Esophagus squamous epithelium (tissue), 5 donors: Measurements from ENCODE around the gene F5. TPM values are rescaled to one million over a fixed set of nuclear protein-coding genes. Genes with fewer than 3 reads are reported as not detected.

Source experiments
- DNase-seq: peaks from one replicate; lab custom pipeline; 2025; lab: John Stamatoyannopoulos, UW
- H3K27ac ChIP-seq, 4 donors: fragments of 200-600 bp; sonication (generic); one replicate each; pipeline ENCODE4 v1.5.1; 2016 to 2019; ENCODE audit warnings: mild to moderate bottlenecking in 1 of 4
- H3K27me3 ChIP-seq, 4 donors: fragments of 200-600 bp; sonication (generic); 1 replicate in 3 of 4; 2 replicates in 1 of 4; pipeline versions ENCODE4 v1.5.1 to v1.6.0; 2017 to 2021; ENCODE audit warnings: antibody characterized with exemption in 1 of 4
- H3K36me3 ChIP-seq, 3 donors: fragments of 200-600 bp; sonication (generic); one replicate each; pipeline ENCODE4 v1.5.1; 2016 to 2019
- H3K4me1 ChIP-seq, 3 donors: fragments of 200-600 bp; sonication (generic); one replicate each; pipeline ENCODE4 v1.5.1; 2017 to 2019
- H3K4me3 ChIP-seq, 4 donors: fragments of 200-600 bp; sonication (generic); 1 replicate in 3 of 4; 2 replicates in 1 of 4; pipeline ENCODE4 v1.5.1; 2016 to 2019; ENCODE audit warnings: mild to moderate bottlenecking in 2 of 4, moderate library complexity in 1 of 4
- H3K9me3 ChIP-seq, 3 donors: fragments of 200-600 bp; sonication (generic); one replicate each; pipeline ENCODE4 v1.5.1; 2016 to 2019
- POLR2A ChIP-seq, 4 donors: fragments of 450-650 bp; IDR thresholded peaks; one replicate each; pipeline ENCODE4 v1.6.1; 2017; ENCODE audit warnings: antibody characterized with exemption in 4 of 4, mild to moderate bottlenecking in 4 of 4, moderate library complexity in 3 of 4
- intact Hi-C: fragments of 100-400 bp; cut with DNase I; formaldehyde crosslinking; loops from one replicate; pipeline ENCODE4 v1.15.0; 2022
- small RNA-seq, 4 donors: library from RNA; depleted of rRNA; stranded (forward); fragments of <200 nt; gene quantifications; one replicate each; pipeline ENCODE3, GENCODE V24; 2016
- total RNA-seq, 4 donors: library from RNA; depleted of rRNA; stranded (reverse); fragments of >200 nt; gene quantifications; one replicate each; pipeline ENCODE4 v1.1.0, GENCODE V29; 2016
- TF ChIP-seq, protein P1 (sequence below), 6 experiments: fragments of 450-650 bp in 4 of 6; fragments of 200-600 bp in 2 of 6; sonication (generic) in 2 of 6; IDR thresholded peaks; one replicate each; pipeline ENCODE4 v1.5.1; 2016 to 2019; ENCODE audit warnings: antibody characterized with exemption in 6 of 6, mild to moderate bottlenecking in 4 of 6, moderate library complexity in 4 of 6
- donor health status: DM: yes; HTN: yes; CAD: no.

Gene F5
- total RNA-seq, 4 donors from 2014 or later = 0.13 to 0.41 TPM; not detected in 2

DNA sequence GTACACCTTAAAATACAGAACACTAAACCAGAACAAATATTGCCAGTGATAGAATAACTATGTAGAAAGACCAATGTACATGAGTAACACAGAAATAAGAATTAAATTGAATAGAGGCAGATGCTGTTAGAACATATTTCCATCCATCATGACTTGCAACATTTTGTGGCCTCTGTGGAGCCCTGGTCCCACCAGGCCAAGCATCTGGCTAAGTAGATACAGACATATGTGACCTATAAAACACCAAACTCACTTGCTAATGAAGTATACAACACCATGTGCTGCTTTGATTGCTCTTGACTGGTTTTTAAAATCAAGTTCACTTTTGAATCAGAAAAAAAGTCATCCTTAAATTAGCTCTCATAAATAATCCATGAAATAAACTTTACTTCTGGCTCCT is 121.0 kb downstream of the F5 start:
- no peak overlapping the region for H3K4me3 ChIP-seq
- intact Hi-C loops = loop anchor here (5.0 kb wide), 1 partner anchor 82 kb away; no protein-coding TSS in a partner anchor
- no peaks in the 10 kb centered on the region for H3K9me3 ChIP-seq
- peaks cover 0 to 5% (median 4%) of the 10 kb centered on the region in 3 donors for H3K4me1 ChIP-seq
- no peak for DNase-seq
- TF ChIP-seq POLR2A (IDR thresholded peaks at IDR 0.05) = no peak
- TF ChIP-seq, protein P1, sequence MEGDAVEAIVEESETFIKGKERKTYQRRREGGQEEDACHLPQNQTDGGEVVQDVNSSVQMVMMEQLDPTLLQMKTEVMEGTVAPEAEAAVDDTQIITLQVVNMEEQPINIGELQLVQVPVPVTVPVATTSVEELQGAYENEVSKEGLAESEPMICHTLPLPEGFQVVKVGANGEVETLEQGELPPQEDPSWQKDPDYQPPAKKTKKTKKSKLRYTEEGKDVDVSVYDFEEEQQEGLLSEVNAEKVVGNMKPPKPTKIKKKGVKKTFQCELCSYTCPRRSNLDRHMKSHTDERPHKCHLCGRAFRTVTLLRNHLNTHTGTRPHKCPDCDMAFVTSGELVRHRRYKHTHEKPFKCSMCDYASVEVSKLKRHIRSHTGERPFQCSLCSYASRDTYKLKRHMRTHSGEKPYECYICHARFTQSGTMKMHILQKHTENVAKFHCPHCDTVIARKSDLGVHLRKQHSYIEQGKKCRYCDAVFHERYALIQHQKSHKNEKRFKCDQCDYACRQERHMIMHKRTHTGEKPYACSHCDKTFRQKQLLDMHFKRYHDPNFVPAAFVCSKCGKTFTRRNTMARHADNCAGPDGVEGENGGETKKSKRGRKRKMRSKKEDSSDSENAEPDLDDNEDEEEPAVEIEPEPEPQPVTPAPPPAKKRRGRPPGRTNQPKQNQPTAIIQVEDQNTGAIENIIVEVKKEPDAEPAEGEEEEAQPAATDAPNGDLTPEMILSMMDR (IDR thresholded peaks at IDR 0.05) = no peak
- H3K27me3 ChIP-seq = peaks cover 0 to 4% (median 0%) of the 10 kb centered on the region in 4 donors
- H3K36me3 ChIP-seq = peaks cover 0 to 44% (median 0%) of the 10 kb centered on the region in 3 donors
- H3K27ac ChIP-seq = no peak overlapping the region

Small RNAs within 50 kb of the gene (small RNA-seq; reads per million reads assigned to genes)
- 0 reads per million in 4 donors for gene AL021068.2

Other genes with a start within 250 kb of the F5 start
- 10 to 100 TPM in 1 of 4 donors, 1 to 10 TPM in 3; 5.7 to 10.7 (median 7.4) TPM for gene NME7, start 218.7 kb downstream of the F5 start, total RNA-seq
- gene BLZF1, start 218.3 kb downstream of the F5 start, total RNA-seq = 10 to 100 TPM; 25.7 to 44.6 (median 37.7) TPM
- gene CCDC181, start 159.0 kb downstream of the F5 start, total RNA-seq = under 1 TPM in 1 of 4 donors, not detected in 3; 0.38 TPM
- 10 to 100 TPM in 2 of 4 donors, 1 to 10 TPM in 2; 7.0 to 21.4 (median 11.8) TPM for gene SLC19A2, start 100.5 kb downstream of the F5 start, total RNA-seq
- gene SELP, start 43.6 kb upstream of the F5 start, total RNA-seq = 10 to 100 TPM in 1 of 4 donors, 1 to 10 TPM in 2, under 1 TPM in 1; 0.19 to 15.1 (median 3.1) TPM
- gene SELL, start 125.1 kb upstream of the F5 start, total RNA-seq = 1 to 10 TPM in 2 of 4 donors, under 1 TPM in 2; 0.38 to 2.2 (median 1.1) TPM
- 1 to 10 TPM in 3 of 4 donors, not detected in 1; 1.2 to 2.6 (median 1.7) TPM for gene SELE, start 147.6 kb upstream of the F5 start, total RNA-seq
- 10 to 100 TPM in 1 of 4 donors, 1 to 10 TPM in 3; 4.3 to 12.1 (median 6.4) TPM for gene METTL18, start 208.4 kb upstream of the F5 start, total RNA-seq